ENCODE data around the gene IQSEC3.
A peak's percentile ranks its signal among the peaks of the same experiment; 100 is the strongest.
"Not testable (repeated sequence)": the region's sequence is repeated elsewhere in the genome, so short reads cannot be mapped to it uniquely, and the experiment has no call there.

Gene IQSEC3

DNA sequence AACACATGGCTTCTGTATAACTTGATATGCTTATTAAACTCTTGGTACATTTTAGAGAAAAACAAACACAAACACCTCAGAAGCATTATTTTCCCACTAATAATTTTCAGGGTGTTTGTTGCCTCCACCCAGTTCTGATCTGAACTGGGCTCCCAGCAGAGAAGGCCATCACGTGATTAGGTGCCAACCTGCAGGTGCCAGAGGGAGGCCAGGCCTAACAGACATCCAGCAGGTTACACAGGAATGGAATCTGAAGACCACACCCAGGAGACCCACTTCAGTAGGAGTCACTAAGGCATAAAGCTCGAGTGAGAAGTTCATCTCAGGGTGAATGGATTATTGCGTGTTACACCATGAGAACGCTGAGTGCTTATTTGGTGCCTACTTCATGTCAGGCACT lies 138.5 kb downstream of the IQSEC3 start:
- no peak for DNase-seq

DNA sequence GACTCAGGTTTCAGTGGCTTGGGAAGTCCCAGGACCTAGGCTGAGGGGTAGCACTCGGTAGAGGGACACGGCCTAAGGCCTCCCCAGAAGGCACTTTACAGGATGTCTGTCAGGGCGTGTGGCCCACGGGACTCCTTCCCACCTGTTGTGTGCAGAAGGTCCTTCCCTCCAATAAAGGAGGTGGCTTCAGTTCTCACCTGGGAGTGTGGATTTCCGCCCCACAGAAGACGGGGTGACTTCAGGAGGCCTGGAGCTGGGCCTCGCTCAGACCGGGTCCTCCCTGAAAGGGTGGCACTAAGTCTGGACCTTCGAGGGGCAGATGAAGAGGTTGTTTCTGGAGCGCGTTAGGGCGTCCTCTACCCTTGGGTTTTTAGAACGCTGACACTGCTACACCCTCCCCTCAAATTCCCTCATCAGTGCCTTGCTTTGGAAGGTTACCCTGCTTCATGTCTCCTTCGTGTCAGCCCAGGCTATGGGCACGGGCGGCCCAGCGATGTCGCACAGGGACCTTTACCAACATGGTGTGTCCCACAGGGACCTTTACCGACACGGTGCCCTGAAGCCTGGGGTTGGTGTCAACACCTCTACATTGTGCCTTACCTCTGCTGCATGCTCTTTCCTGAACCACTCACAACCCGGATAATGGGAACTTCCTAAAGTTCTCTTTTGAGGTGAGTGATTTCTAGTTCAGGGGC lies 140.3 kb downstream of the IQSEC3 start:
- no peak for DNase-seq

DNA sequence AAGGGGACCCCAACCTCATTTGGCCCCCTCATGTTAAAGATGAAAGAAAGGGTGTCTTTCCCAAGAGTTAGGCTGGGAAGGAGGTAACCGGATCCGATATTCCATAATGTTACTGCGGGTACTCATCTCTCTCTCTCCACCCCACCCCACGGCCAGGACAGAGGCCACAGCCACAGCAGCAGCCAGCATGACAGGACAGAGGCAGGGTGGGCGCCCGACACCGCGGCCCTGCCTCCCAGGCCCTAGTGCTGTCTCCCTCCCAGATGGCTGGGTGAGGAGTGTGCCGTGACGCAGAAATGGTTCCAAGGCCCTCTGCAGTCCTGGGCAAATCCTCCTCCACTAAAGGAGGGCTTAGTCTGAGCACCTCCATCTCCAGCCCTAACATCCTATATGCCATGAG lies 141.2 kb downstream of the IQSEC3 start:
- no peak for DNase-seq

DNA sequence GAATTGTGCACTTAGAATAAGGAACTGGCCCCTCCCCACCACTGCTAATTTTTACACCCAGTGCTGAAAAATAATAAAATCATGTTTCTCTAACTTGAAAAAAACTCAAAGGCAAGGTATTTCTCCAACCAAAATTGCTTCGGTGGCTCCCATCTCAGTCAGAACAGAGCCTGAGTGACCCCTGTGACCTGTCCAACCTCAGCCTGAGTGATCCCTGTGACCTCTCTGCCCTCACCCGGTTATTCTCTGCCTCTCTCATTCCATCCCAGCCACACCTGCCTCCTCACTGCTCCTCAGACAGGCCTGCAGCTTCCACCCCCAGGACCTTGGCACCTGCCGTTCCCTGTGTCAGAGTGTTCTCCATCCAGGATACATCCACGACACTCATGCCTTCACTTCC lies 142.2 kb downstream of the IQSEC3 start:
- DNase-seq, result no peak

DNA sequence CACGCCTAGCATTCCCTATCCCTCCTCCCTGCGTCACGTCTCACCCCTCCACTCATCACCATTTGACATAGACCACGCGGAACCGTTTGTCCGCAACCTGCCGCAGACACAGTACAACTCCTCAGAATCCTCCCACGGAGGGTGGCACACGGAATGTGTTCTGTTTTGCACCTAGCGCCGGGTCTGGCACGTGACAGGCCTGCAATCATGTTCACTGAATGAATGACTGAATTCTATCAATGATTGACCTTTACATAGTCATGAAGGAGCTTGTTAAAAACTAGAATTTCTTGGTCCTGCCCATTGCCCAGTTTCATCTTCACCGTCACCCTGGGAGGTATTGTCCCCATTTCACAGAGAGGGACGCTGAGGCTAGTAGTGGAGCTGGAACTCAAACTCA lies 142.7 kb downstream of the IQSEC3 start:
- DNase-seq, result no peak

DNA sequence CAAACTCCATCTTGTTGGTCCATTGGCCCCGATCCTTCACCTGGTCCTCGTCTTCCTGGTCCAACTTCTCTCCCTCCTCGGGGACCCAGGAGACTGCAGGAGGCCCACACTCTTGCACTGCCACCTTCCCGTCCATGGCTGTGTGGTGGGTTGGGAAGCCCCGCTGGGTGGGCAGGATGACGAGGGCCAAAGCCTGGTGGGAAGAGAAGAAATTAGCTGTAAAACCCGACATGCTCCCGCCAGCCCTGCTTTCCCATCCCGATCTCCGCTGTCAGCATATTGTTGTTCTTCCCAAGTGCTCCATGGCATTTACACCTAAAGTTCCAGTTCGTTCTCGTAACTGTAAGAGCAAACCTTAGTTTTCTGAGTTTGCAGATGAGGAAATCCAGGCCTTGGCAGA lies 143.3 kb downstream of the IQSEC3 start:
- DNase-seq, result no peak

DNA sequence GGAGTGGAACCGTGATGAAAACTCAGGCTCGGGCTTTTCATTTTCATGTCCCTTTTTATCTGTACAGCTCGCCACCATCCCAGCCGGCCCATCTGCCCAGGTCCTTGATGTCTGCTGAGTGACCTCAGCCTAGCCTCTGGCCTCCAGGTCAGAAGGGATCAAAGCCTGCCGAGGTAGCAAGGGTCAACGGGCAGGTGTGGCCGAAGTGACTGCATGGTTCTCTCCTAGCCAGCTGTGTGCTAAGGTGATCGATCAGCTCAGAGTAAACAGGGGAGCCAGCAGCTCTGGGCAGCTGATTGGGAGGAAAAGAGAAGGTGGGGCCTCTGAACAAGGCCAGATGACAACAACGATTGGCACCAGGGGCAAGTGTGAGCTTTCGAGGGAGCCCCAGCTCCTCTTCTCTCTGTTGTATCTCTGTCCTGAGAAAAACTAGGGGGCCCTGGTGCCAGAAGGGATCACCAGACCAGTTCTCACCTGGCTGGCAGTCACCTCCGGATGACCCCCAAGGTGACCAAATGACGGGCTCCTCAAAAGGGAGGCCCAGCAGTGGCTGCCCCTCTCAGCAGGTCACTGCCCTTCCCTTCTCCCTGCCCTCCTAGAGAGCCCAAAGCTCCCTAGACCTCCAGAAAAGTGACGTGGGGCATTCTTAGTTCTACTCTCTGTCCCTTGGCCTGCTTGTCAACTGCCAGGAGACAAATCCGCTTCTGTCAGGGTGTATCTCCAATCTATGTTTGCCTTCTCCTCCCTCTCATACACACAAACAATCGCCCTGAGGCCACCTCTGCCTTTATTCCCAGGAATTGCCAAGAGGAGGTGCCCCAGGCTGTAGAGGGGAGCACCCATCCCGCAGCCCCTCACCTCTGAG lies 143.9 kb downstream of the IQSEC3 start:
- DNase-seq, result no peak

DNA sequence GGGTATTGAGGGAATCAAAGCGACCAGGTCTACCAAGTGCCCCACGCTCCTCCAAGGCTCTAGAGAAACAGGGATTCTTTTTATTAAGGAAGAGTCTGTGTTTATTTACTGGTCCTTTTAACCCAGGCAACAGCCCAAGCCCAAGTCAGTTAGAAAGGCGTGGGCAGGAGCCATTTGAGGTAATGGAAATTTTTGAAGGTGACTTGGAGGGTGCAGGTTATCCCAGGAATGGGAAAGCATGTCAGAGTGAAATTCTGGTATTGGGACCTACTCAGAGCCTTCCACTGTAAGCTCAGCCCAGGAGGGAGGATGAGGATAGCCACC lies 144.5 kb downstream of the IQSEC3 start:
- no peak for DNase-seq

DNA sequence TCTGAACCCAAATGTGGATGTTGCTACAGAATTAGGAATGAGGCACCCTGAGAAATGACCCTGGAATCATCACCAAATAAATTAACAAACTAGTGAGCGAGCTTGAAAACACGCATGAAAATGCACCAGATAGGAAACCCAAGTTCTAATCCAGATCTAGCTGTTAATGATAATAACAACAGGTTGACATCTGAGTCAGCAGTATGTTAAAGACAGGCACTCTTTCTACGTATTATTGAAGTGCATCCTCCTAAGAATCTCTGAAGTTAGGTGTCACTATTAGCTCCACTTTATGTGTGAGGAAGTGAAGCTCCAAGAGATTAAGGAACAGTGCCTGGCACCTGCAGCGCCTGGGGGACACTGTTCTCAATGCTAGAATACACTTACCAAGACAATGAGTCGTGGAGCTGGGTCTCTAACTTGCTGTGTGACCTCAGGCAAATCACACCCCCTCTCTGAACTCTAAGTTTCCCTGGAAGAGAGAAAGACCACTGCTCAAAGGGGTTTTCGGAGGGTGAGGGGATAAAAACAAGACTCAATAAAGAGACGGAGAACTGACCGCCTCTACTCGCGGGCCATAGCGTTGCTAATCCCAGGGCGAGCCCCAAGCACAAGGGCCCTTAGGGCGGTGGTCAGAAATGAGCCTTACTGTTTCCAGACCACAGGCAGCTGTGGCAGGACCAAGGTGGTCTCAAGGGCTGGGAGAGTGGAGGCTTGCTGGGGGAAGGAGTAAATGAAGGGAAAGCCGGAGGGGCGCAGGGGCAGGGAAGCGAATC lies 145.3 kb downstream of the IQSEC3 start:
- no peak for DNase-seq

DNA sequence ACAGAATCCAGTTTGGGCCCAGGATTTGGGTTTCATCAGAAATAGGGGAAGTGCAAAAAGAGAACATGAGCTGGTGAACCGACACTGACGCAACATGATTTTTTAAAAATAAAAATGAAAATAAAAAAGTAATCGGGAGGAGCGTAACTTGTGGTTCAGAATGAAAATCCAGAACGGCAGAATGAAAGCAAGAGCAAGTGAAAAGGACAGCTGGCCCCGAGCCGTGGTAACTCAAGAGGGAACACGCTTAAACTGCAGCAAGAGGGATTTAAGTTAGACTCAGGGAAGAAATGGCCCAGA lies 145.8 kb downstream of the IQSEC3 start:
- DNase-seq, result peak in 1 of 2 donors; percentile 9

DNA sequence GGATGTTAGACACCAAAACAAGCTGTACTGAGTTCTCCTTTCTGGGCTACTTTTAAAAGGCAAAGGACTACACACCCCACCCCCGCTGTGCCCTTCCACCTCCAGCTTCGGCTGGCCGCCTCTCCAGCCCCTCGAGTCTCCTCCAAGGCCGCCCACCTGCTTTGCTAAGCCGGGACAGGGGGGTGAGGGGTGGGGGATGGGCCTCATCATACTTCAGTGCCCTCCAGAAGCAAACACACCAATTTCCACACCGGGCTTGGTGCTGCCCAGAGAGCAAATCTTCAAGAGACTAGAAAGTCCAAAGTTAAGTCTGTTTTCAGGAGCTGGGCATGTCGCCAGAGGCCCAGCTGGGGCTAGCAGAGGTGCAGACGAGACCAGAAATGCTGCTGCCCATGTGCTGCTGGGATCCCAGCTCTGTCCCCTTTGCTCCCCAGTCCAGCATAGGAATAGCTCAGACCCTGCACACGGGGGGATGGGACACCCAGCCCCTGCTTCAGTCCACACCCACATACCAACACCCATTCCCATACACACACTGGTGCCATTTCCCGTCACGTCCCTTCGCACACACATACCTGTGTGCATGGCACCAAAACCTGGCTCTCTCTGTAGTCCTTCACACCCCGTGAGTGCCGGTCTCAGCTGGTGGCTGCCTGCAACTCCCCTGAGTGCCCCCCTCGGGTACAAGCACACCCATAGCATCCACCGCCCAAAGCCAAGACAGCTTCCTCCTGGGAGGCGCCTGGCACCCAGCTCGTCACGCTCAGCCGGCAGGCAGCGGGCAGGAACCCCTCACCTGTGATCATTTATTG lies 146.4 kb downstream of the IQSEC3 start:
- DNase-seq, result no peak

DNA sequence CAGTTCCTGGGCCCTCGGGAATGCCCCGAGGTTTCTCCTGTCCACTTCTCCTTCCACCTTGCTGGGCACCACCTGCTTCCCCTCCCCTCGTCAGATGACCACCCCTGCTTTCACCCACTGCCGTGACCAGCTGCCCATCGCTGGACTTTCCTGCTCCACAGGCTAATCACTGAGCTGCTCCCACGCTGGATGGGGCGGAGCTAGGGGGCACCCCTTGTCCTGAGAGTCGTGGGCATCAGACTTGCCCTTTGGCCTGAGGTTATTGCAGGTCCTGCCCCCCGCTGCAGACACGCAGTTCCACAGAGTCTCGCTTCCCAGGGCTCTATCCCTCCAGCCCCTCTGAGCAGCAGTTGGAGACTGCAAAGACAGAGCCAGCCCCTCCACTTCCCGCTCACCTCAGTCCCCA lies 147.0 kb downstream of the IQSEC3 start:
- DNase-seq, result no peak

DNA sequence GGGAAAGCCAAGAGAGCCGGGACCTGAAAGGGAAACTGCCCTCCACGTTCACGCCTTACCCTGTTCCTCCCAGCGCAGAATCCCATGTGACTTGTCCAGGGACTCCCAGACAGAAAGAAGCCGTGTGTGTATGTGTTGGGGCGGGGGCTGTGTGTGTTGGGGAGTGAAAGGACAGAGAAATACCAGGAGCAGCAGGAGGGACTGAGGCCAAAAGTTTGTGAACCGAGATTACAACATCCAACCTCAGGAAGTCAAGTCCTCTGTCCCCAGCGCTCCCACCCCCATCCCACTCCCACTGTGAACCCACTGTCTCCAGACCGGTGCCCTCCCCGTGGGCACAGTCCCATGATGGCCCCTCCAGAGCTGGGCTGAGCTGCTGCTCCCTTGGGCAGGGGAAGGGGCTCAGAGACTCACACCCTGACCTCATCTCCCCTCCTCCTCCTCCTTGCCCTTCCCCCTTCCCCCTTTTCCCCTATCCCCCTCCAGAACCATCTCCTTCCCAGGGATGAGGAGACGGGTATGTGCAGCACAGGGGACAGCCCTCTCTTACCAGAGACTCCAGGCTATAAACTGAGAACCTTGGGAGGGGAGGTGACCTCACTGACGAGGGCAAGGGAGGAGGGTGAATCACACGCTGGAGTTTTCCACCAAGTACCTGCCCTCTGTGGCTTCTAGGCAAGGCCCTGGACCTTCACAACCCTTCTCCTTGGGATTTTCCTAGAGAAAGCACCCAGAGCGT lies 147.6 kb downstream of the IQSEC3 start, which contains the start of gene SLC6A12:
SLC6A12 (minus strand) TSS at position 155 of the 739 bp plus-strand sequence. CDS start 4,171 bp downstream, outside the sequence.
- no peak for DNase-seq

DNA sequence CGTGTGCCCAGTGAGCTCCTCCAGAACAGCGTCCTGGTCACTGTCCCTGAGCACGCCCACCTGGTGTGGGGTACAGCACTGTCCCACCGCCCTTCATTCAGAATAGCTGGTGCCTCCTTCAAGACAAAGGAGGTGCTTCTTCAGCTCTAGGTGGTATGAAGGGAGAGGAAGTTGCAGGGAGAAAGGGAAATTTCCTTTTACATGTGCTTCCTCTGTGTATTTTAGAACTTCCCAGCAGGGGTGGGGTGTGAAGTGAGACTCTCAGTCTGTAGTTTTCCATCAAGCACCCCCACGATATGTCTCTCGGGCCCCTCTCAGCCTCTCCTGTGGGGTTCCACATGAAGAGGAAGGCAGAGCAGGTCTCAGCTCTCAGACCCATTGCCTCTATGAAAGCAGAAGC lies 148.5 kb downstream of the IQSEC3 start:
- no peak for DNase-seq

DNA sequence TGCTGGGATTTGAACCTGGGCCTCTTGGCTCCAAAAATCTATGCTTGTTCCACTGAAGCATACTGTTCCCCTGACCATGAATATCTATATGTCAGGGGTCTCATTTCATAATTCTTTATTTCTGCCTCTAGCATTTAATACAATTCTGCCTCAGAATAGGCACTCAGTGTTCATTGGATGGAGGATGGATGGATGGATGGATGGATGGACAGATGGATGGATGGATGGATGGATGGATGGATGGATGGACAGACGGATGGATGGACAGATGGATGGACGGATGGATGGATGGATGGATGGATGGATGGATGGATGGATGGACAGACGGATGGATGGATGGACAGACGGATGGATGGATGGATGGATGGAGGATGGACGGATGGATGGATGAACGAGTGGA lies 150.5 kb downstream of the IQSEC3 start:
- DNase-seq, result not testable (repeated sequence)

DNA sequence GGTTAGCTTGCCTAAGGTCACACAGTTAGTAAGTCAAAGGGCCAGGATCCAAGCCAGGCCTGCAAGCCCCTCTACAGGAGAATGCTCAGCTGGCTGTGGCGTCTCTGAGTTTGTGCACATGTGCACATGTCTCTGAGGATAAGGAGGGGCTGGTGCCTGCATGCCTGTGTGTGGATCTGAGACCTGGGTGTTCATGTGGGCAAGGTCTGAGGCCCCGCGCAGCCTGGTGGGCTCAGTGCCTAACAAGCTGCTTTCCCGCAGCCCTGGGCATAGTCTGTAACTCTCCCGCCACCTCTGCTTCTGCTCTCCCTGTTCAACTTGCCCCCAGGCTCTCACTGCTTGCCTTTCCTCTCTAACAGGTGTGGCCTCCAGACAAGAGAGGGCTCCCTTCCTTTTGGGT lies 151.7 kb downstream of the IQSEC3 start:
- no peak for DNase-seq

DNA sequence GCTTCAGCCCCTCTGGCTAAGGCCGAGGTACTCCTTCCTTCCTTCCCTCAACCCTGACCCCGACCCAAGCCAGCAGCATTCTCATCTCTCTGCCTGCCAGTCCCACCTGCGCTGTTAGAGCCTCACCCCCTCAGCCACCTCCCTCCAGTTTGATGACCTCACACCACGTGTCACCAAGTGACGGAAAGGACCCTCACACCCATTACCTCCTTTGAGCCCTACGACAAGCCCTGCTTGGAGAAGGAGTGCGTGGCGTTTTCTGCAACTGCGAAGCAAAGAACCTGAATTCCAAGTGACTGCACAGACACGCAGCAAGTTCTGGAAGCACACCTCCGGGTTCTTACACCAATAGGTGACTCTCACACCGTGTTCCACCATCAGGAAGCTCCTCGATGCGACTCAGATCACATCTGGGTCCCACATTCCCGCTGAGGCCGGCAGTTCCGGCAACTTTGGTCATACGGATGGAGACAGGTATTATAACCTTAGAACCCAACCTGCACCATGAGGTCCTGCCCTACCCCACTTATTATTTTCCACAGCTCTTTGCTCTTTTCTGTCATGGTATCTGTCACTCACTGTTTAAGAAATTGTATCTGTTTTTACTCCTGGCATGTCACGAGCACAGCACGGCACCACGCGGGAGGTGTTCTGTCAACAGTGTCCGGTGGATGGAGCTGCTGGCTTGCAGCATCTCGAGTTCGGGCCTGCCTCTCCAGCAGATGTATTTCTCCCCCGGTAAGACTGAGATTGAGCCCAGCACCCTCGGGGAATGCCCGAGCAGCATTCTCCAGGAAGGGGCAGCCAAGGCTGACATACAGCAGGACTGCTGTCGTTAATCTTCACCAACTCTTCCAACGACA lies 152.4 kb downstream of the IQSEC3 start:
- no peak for DNase-seq

DNA sequence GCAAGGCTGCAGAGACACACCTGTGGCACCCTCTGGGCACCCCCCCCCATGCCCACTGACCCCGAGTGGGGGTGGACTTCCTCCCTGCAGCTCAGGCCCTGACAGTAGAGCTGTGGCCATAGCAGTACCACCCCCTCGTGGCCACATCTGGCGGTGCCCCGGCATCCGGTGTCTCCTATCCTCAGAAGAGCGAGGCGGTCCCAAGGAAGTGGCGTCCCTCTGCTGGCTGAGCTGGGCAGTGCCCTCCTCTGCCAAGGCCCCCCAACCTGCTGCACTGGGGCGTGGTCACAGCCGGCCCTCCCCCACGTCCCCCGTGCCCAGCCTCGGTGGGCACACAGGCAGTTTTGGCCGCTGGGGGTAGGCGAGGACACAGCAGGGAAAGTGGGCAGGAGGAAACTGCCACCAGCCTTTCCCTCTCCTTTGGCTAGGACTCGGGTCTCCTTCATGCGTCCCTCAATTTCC lies 153.4 kb downstream of the IQSEC3 start:
- peak; percentile 40 to 69 for DNase-seq

DNA sequence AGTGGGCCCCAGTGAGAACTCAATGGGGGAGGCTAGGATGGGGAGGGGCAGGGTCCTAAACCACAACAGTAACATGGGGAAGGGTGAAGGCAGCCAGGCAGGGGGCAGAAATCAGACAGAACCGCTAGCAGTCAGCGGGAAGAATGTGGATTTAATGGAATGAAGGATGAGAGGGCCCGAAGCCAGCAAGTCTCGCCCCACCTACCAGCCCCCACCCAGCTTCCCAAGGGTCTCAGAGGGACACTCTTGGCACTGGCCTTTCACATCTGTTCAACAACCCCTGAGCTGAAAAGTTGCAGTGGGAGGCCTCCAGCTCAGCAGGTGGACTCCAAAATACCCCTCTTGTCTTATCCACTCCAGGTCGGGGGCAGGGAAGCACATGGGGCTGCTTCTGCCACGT lies 153.9 kb downstream of the IQSEC3 start:
- DNase-seq, result no peak

DNA sequence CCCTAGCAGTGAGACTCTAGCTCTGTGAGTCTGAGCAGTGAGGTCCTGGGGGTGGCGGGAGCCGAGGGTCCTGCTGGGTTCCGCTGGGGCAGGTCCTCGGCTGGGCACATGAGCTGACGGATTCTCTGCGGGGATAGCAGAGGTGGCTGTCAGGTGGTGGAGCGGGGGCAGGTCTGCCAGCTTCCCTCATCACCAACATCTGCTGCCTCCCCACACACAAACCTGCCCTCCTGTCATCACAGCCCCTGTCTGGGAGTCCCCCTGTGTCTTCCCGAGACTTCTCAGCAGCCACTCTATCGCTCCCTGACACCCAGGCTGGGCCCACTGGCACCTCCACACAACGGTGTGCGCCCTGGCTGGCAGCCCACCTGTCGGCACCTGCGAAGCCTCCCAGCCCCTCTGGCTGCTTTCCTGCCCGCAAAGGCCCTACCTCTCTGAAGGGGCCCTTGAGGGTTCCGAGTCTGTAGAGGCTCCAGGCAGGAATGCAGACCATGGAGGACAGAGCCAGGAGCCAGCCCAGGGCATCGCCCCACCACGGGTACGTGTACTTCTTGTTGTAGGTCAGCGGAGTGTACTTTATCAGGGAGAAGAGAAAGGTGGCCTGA lies 154.5 kb downstream of the IQSEC3 start:
- DNase-seq, result no peak

DNA sequence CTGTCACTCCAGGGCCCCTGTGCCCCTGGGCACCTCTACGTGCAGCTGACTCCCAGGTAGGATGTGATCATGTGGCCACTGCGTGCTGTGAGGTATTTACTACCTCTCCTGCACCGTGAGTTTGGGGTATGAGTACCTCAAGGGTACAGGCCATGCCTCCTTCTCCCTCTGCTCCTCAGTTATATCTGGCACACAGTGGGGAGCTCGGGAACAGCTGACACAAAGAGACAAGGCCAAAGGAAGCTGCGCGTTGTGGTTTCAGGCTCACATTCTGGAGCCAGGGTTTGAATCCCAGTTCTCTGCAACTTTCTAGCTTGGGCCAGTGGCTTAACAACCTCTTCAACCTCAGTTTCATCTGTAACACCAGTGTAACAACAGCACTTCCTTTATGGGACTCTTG lies 155.2 kb downstream of the IQSEC3 start:
- no peak for DNase-seq
